Activated CD4-positive, alpha-beta memory T cell treated with anti-CD3 and anti-CD28 coated beads for 36 hours (primary cell): ENCODE data around the gene ZNF75A. TPM values are rescaled to one million over a fixed set of nuclear protein-coding genes. Genes with fewer than 3 reads are reported as not detected.

Experiments
- CTCF ChIA-PET: fragments of 350-600 bp; sonication (Branson Sonifier 250); formaldehyde crosslinking; loops from one replicate; lab custom pipeline; 2021; ENCODE audit warnings: antibody characterized with exemption, inconsistent platforms; lab: Charles Lee
- POLR2A ChIA-PET: fragments of 350-600 bp; sonication (Branson Sonifier 250); formaldehyde crosslinking; loops from one replicate; lab custom pipeline; 2021; ENCODE audit warnings: antibody characterized with exemption; lab: Charles Lee
- DNase-seq: peaks from one replicate; pipeline ENCODE4 v3.0.0-alpha.2; 2020
- H3K27ac Mint-ChIP-seq: one replicate; pipeline ENCODE4 v1.8.0; 2021; ENCODE audit warnings: mixed read lengths
- H3K27me3 Mint-ChIP-seq: one replicate; pipeline ENCODE4 v1.8.0; 2021; ENCODE audit warnings: mixed read lengths
- H3K36me3 Mint-ChIP-seq: one replicate; pipeline ENCODE4 v1.8.0; 2021; ENCODE audit warnings: mixed read lengths
- H3K4me1 Mint-ChIP-seq: one replicate; pipeline ENCODE4 v1.8.0; 2021; ENCODE audit warnings: low read depth, mixed read lengths
- H3K4me3 Mint-ChIP-seq: one replicate; pipeline ENCODE4 v1.8.0; 2021; ENCODE audit warnings: mild to moderate bottlenecking, mixed read lengths
- H3K9me3 Mint-ChIP-seq: one replicate; pipeline ENCODE4 v1.8.0; 2021; ENCODE audit warnings: mixed read lengths
- intact Hi-C: fragments of 100-400 bp; cut with micrococcal nuclease; formaldehyde crosslinking; loops from one replicate; pipeline ENCODE4 v1.15.1; 2023
- total RNA-seq, 2 experiments: library from RNA; stranded (reverse); gene quantifications; one replicate each; pipeline ENCODE4 v1.2.3, GENCODE V29; 2021

ZNF75A gene
- total RNA-seq, 2 experiments from 2014 or later = 19.3 to 20.0 TPM

GRCh38 chr16:3348547-3349167 lies 43.4 kb downstream of the ZNF75A start:
- intact Hi-C loops = no loop called here
- Mint-ChIP-seq H3K9me3 (no peaks in the 10 kb centered on the region), H3K27me3 (no peaks in the 10 kb centered on the region), H3K36me3 (no peaks in the 10 kb centered on the region), H3K4me1 (no peaks in the 10 kb centered on the region), H3K4me3 (no peak overlapping the region), H3K27ac (no peak overlapping the region)
- POLR2A ChIA-PET = no interaction called here
- DNase-seq = no peak
- CTCF ChIA-PET = no interaction called here

- no peak for DNase-seq
- H3K27me3 Mint-ChIP-seq = no peaks in the 10 kb centered on the region
- H3K4me1 Mint-ChIP-seq = peaks cover 1% of the 10 kb centered on the region
- ChIA-PET CTCF (no interaction called here), POLR2A (no interaction called here)
- H3K4me3 Mint-ChIP-seq = no peak overlapping the region
- H3K27ac Mint-ChIP-seq = no peak overlapping the region
- intact Hi-C loops = no loop called here
- no peaks in the 10 kb centered on the region for H3K9me3 Mint-ChIP-seq
- H3K36me3 Mint-ChIP-seq = no peaks in the 10 kb centered on the region
These were observed 43.9 kb downstream of the ZNF75A start for GRCh38 chr16:3349175-3349574.

- H3K27ac Mint-ChIP-seq = no peak within 1 kb of the TSS
- peaks cover 2% of the 10 kb centered on the region for H3K27me3 Mint-ChIP-seq
- no peaks in the 10 kb centered on the region for H3K9me3 Mint-ChIP-seq
- H3K36me3 Mint-ChIP-seq = no peaks in the 10 kb centered on the region
- no peak within 1 kb of the TSS for H3K4me3 Mint-ChIP-seq
- POLR2A ChIA-PET = no interaction called here
- peaks cover 4% of the 10 kb centered on the region for H3K4me1 Mint-ChIP-seq
- CTCF ChIA-PET = no interaction called here
- DNase-seq = no peak
- intact Hi-C loops = no loop called here
These were observed 50.3 kb downstream of the ZNF75A start, which contains the start of gene OR2C1 for GRCh38 chr16:3355589-3355988. OR2C1 (plus strand) TSS chr16:3355889; CDS start chr16:3355941, 52 bp downstream.

GRCh38 chr16:3356118-3356517 lies 50.8 kb downstream of the ZNF75A start:
- no peaks in the 10 kb centered on the region for H3K9me3 Mint-ChIP-seq
- no peak overlapping the region for H3K27ac Mint-ChIP-seq
- peaks cover 2% of the 10 kb centered on the region for H3K27me3 Mint-ChIP-seq
- intact Hi-C loops = no loop called here
- POLR2A ChIA-PET = no interaction called here
- H3K4me1 Mint-ChIP-seq = peaks cover 4% of the 10 kb centered on the region
- DNase-seq = no peak
- no peak overlapping the region for H3K4me3 Mint-ChIP-seq
- CTCF ChIA-PET = no interaction called here
- no peaks in the 10 kb centered on the region for H3K36me3 Mint-ChIP-seq

GRCh38 chr16:3358871-3359270 lies 53.6 kb downstream of the ZNF75A start:
- peaks cover 4% of the 10 kb centered on the region for H3K4me1 Mint-ChIP-seq
- no peak overlapping the region for H3K4me3 Mint-ChIP-seq
- ChIA-PET POLR2A (no interaction called here), CTCF (no interaction called here)
- peaks cover 3% of the 10 kb centered on the region for H3K36me3 Mint-ChIP-seq
- no peak for DNase-seq
- no peak overlapping the region for H3K27ac Mint-ChIP-seq
- intact Hi-C loops = no loop called here
- peaks cover 4% of the 10 kb centered on the region for H3K9me3 Mint-ChIP-seq
- H3K27me3 Mint-ChIP-seq = peaks cover 5% of the 10 kb centered on the region

- Mint-ChIP-seq H3K9me3 (peaks cover 23% of the 10 kb centered on the region), H3K4me1 (peaks cover 5% of the 10 kb centered on the region), H3K27me3 (peaks cover 6% of the 10 kb centered on the region), H3K4me3 (no peak overlapping the region), H3K27ac (no peak overlapping the region), H3K36me3 (peaks cover 13% of the 10 kb centered on the region)
- intact Hi-C loops = no loop called here
- CTCF ChIA-PET = no interaction called here
- POLR2A ChIA-PET = no interaction called here
- DNase-seq = no peak
These were observed 57.6 kb downstream of the ZNF75A start for GRCh38 chr16:3362931-3363330.

GRCh38 chr16:3363793-3364192 lies 58.5 kb downstream of the ZNF75A start:
- Mint-ChIP-seq H3K4me1 (peaks cover 5% of the 10 kb centered on the region), H3K27ac (no peak overlapping the region), H3K9me3 (peaks cover 23% of the 10 kb centered on the region), H3K36me3 (peaks cover 13% of the 10 kb centered on the region), H3K27me3 (peaks cover 6% of the 10 kb centered on the region), H3K4me3 (no peak overlapping the region)
- no peak for DNase-seq
- intact Hi-C loops = loop anchor here (2.0 kb wide), 1 partner anchor 37 kb away; the partner anchor contains the start of genes ZNF174 and ZSCAN32
- ChIA-PET POLR2A (no interaction called here), CTCF (no interaction called here)

GRCh38 chr16:3364774-3365427 lies 59.6 kb downstream of the ZNF75A start:
- H3K4me3 Mint-ChIP-seq = peak overlapping the region; percentile 71
- intact Hi-C loops = loop anchor here (1.0 to 2.0 kb wide), 2 partner anchors 36 to 130 kb away; partner anchors contain the start of genes ZNF174, ZNF200 and ZSCAN32
- peak; percentile 91 for DNase-seq
- peak overlapping the region; percentile 62 for H3K27ac Mint-ChIP-seq
- H3K4me1 Mint-ChIP-seq = peaks cover 5% of the 10 kb centered on the region
- H3K36me3 Mint-ChIP-seq = peaks cover 13% of the 10 kb centered on the region
- ChIA-PET POLR2A (interaction anchor here (0.6 to 1.7 kb wide), 4 partner anchors 36 to 93 kb away, joined by 3 to 6 read pairs (median 4); partner anchors contain the start of genes NAA60, ZNF174, ZNF597 and ZSCAN32), CTCF (no interaction called here)
- H3K27me3 Mint-ChIP-seq = peaks cover 5% of the 10 kb centered on the region
- peaks cover 23% of the 10 kb centered on the region for H3K9me3 Mint-ChIP-seq

Other genes starting within 250 kb of the ZNF75A start
- 1,000 to 10,000 TPM; 2,504 to 2,532 TPM for gene IL32, start 239.9 kb upstream of the ZNF75A start, total RNA-seq
- gene ZSCAN10, start 206.2 kb upstream of the ZNF75A start, total RNA-seq = under 1 TPM in 1 of 2 experiments, not detected in 1; 0.19 TPM
- gene ZNF205, start 192.9 kb upstream of the ZNF75A start, total RNA-seq = under 1 TPM in 1 of 2 experiments, not detected in 1; 0.21 TPM
- gene ZNF213, start 170.5 kb upstream of the ZNF75A start, total RNA-seq = 1 to 10 TPM; 9.0 TPM
- not detected for gene OR1F1, start 117.3 kb upstream of the ZNF75A start, total RNA-seq
- gene ZNF200, start 70.3 kb upstream of the ZNF75A start, total RNA-seq = 10 to 100 TPM; 10.6 to 11.5 TPM
- gene MEFV, start 48.9 kb upstream of the ZNF75A start, total RNA-seq = under 1 TPM; 0.07 to 0.17 TPM
- 10 to 100 TPM; 13.2 to 13.5 TPM for gene ZNF263, start 22.0 kb upstream of the ZNF75A start, total RNA-seq
- 1 to 10 TPM; 3.3 to 3.4 TPM for gene TIGD7, start 67 bp upstream of the ZNF75A start, total RNA-seq
- not detected for gene OR2C1, start 50.4 kb downstream of the ZNF75A start, total RNA-seq
- 10 to 100 TPM; 10.9 to 11.9 TPM for gene ZSCAN32, start 95.5 kb downstream of the ZNF75A start, total RNA-seq
- gene ZNF174, start 95.7 kb downstream of the ZNF75A start, total RNA-seq = 1 to 10 TPM; 6.0 to 7.3 TPM
- gene ZNF597, start 138.0 kb downstream of the ZNF75A start, total RNA-seq = 1 to 10 TPM; 1.6 to 2.1 TPM
- gene NAA60, start 138.2 kb downstream of the ZNF75A start, total RNA-seq = 10 to 100 TPM; 26.9 to 34.1 TPM
- gene C16orf90, start 190.0 kb downstream of the ZNF75A start, total RNA-seq = not detected
- 10 to 100 TPM; 17.6 to 21.0 TPM for gene CLUAP1, start 195.5 kb downstream of the ZNF75A start, total RNA-seq